Measurements from ENCODE around the gene AGAP1.
"Not testable (repeated sequence)": the region's sequence is repeated elsewhere in the genome, so short reads cannot be mapped to it uniquely, and the experiment has no call there.

Gene AGAP1

GRCh38 chr2:236085211-236085610 lies 591.4 kb downstream of the AGAP1 start:
- H3K9me3 ChIP-seq (ENCODE audit: control insufficient read depth in 1 of 2, low read length in 2 of 2), result no peaks in the 10 kb centered on the region
- H3K36me3 ChIP-seq (ENCODE audit: control insufficient read depth in 1 of 2, insufficient read depth in 2 of 2, low read length in 2 of 2), result peaks cover 0 to 4% of the 10 kb centered on the region in 2 donors
- no peak overlapping the region for H3K4me3 ChIP-seq (ENCODE audit: low read depth in 1 of 2, low read length in 2 of 2)
- no peaks in the 10 kb centered on the region for H3K4me1 ChIP-seq (ENCODE audit: control insufficient read depth in 1 of 2, insufficient read depth in 2 of 2, low read length in 2 of 2)
- no peaks in the 10 kb centered on the region for H3K27me3 ChIP-seq (ENCODE audit: low read depth, low read length)
- H3K27ac ChIP-seq (ENCODE audit: low read length), result no peak overlapping the region

GRCh38 chr2:236085647-236086046 lies 591.8 kb downstream of the AGAP1 start:
- Histone ChIP-seq H3K27ac (ENCODE audit: low read length) (no peak overlapping the region), H3K4me3 (ENCODE audit: low read depth in 1 of 2, low read length in 2 of 2) (no peak overlapping the region), H3K9me3 (ENCODE audit: control insufficient read depth in 1 of 2, low read length in 2 of 2) (no peaks in the 10 kb centered on the region), H3K27me3 (ENCODE audit: low read depth, low read length) (no peaks in the 10 kb centered on the region), H3K36me3 (ENCODE audit: control insufficient read depth in 1 of 2, insufficient read depth in 2 of 2, low read length in 2 of 2) (no peaks in the 10 kb centered on the region), H3K4me1 (ENCODE audit: control insufficient read depth in 1 of 2, insufficient read depth in 2 of 2, low read length in 2 of 2) (no peaks in the 10 kb centered on the region)

- no peak overlapping the region for H3K4me3 ChIP-seq (ENCODE audit: low read depth in 1 of 2, low read length in 2 of 2)
- no peaks in the 10 kb centered on the region for H3K36me3 ChIP-seq (ENCODE audit: control insufficient read depth in 1 of 2, insufficient read depth in 2 of 2, low read length in 2 of 2)
- H3K27me3 ChIP-seq (ENCODE audit: low read depth, low read length), result no peaks in the 10 kb centered on the region
- no peak overlapping the region for H3K27ac ChIP-seq (ENCODE audit: low read length)
- H3K9me3 ChIP-seq (ENCODE audit: control insufficient read depth in 1 of 2, low read length in 2 of 2), result no peaks in the 10 kb centered on the region
- H3K4me1 ChIP-seq (ENCODE audit: control insufficient read depth in 1 of 2, insufficient read depth in 2 of 2, low read length in 2 of 2), result no peaks in the 10 kb centered on the region
Observed at GRCh38 chr2:236086403-236086970, 592.6 kb downstream of the AGAP1 start.

GRCh38 chr2:236086971-236087465 lies 593.2 kb downstream of the AGAP1 start:
- Histone ChIP-seq H3K4me3 (ENCODE audit: low read depth in 1 of 2, low read length in 2 of 2) (no peak overlapping the region), H3K4me1 (ENCODE audit: control insufficient read depth in 1 of 2, insufficient read depth in 2 of 2, low read length in 2 of 2) (no peaks in the 10 kb centered on the region)

GRCh38 chr2:236088368-236089057 lies 594.7 kb downstream of the AGAP1 start:
- Histone ChIP-seq H3K27ac (ENCODE audit: low read length) (no peak overlapping the region), H3K9me3 (ENCODE audit: control insufficient read depth in 1 of 2, low read length in 2 of 2) (no peaks in the 10 kb centered on the region), H3K4me1 (ENCODE audit: control insufficient read depth in 1 of 2, insufficient read depth in 2 of 2, low read length in 2 of 2) (no peaks in the 10 kb centered on the region), H3K27me3 (ENCODE audit: low read depth, low read length) (no peaks in the 10 kb centered on the region), H3K36me3 (ENCODE audit: control insufficient read depth in 1 of 2, insufficient read depth in 2 of 2, low read length in 2 of 2) (no peaks in the 10 kb centered on the region), H3K4me3 (ENCODE audit: low read depth in 1 of 2, low read length in 2 of 2) (no peak overlapping the region)

More at GRCh38 chr2:236086971-236087465, 593.2 kb downstream of the AGAP1 start:
- Histone ChIP-seq H3K27ac (ENCODE audit: low read length) (no peak overlapping the region), H3K27me3 (ENCODE audit: low read depth, low read length) (no peaks in the 10 kb centered on the region), H3K9me3 (ENCODE audit: control insufficient read depth in 1 of 2, low read length in 2 of 2) (no peaks in the 10 kb centered on the region), H3K36me3 (ENCODE audit: control insufficient read depth in 1 of 2, insufficient read depth in 2 of 2, low read length in 2 of 2) (no peaks in the 10 kb centered on the region)

GRCh38 chr2:236089271-236090026 lies 595.6 kb downstream of the AGAP1 start:
- no peak overlapping the region for H3K27ac ChIP-seq (ENCODE audit: low read length)
- no peaks in the 10 kb centered on the region for H3K4me1 ChIP-seq (ENCODE audit: control insufficient read depth in 1 of 2, insufficient read depth in 2 of 2, low read length in 2 of 2)
- H3K27me3 ChIP-seq (ENCODE audit: low read depth, low read length), result no peaks in the 10 kb centered on the region
- no peaks in the 10 kb centered on the region for H3K9me3 ChIP-seq (ENCODE audit: control insufficient read depth in 1 of 2, low read length in 2 of 2)
- H3K4me3 ChIP-seq (ENCODE audit: low read depth in 1 of 2, low read length in 2 of 2), result no peak overlapping the region
- H3K36me3 ChIP-seq (ENCODE audit: control insufficient read depth in 1 of 2, insufficient read depth in 2 of 2, low read length in 2 of 2), result no peaks in the 10 kb centered on the region

GRCh38 chr2:236090027-236090382 lies 596.2 kb downstream of the AGAP1 start:
- H3K9me3 ChIP-seq (ENCODE audit: control insufficient read depth in 1 of 2, low read length in 2 of 2), result no peaks in the 10 kb centered on the region
- H3K4me3 ChIP-seq (ENCODE audit: low read depth in 1 of 2, low read length in 2 of 2), result no peak overlapping the region
- H3K27me3 ChIP-seq (ENCODE audit: low read depth, low read length), result no peaks in the 10 kb centered on the region
- no peak overlapping the region for H3K27ac ChIP-seq (ENCODE audit: low read length)
- no peaks in the 10 kb centered on the region for H3K4me1 ChIP-seq (ENCODE audit: control insufficient read depth in 1 of 2, insufficient read depth in 2 of 2, low read length in 2 of 2)
- no peaks in the 10 kb centered on the region for H3K36me3 ChIP-seq (ENCODE audit: control insufficient read depth in 1 of 2, insufficient read depth in 2 of 2, low read length in 2 of 2)

- not testable (repeated sequence) for H3K27me3 ChIP-seq (ENCODE audit: low read depth, low read length); H3K36me3 ChIP-seq (ENCODE audit: control insufficient read depth in 1 of 2, insufficient read depth in 2 of 2, low read length in 2 of 2); H3K9me3 ChIP-seq (ENCODE audit: control insufficient read depth in 1 of 2, low read length in 2 of 2); H3K4me3 ChIP-seq (ENCODE audit: low read depth in 1 of 2, low read length in 2 of 2); H3K27ac ChIP-seq (ENCODE audit: low read length); H3K4me1 ChIP-seq (ENCODE audit: control insufficient read depth in 1 of 2, insufficient read depth in 2 of 2, low read length in 2 of 2)
Observed at GRCh38 chr2:236090826-236091225, 597.0 kb downstream of the AGAP1 start.

GRCh38 chr2:236092714-236093113 lies 598.9 kb downstream of the AGAP1 start:
- Histone ChIP-seq H3K9me3 (ENCODE audit: control insufficient read depth in 1 of 2, low read length in 2 of 2) (no peaks in the 10 kb centered on the region), H3K4me3 (ENCODE audit: low read depth in 1 of 2, low read length in 2 of 2) (no peak overlapping the region), H3K4me1 (ENCODE audit: control insufficient read depth in 1 of 2, insufficient read depth in 2 of 2, low read length in 2 of 2) (no peaks in the 10 kb centered on the region), H3K27me3 (ENCODE audit: low read depth, low read length) (no peaks in the 10 kb centered on the region), H3K36me3 (ENCODE audit: control insufficient read depth in 1 of 2, insufficient read depth in 2 of 2, low read length in 2 of 2) (no peaks in the 10 kb centered on the region), H3K27ac (ENCODE audit: low read length) (no peak overlapping the region)

GRCh38 chr2:236093134-236093533 lies 599.3 kb downstream of the AGAP1 start:
- Histone ChIP-seq H3K36me3 (ENCODE audit: control insufficient read depth in 1 of 2, insufficient read depth in 2 of 2, low read length in 2 of 2) (no peaks in the 10 kb centered on the region), H3K27ac (ENCODE audit: low read length) (no peak overlapping the region), H3K27me3 (ENCODE audit: low read depth, low read length) (no peaks in the 10 kb centered on the region), H3K9me3 (ENCODE audit: control insufficient read depth in 1 of 2, low read length in 2 of 2) (no peaks in the 10 kb centered on the region), H3K4me1 (ENCODE audit: control insufficient read depth in 1 of 2, insufficient read depth in 2 of 2, low read length in 2 of 2) (no peaks in the 10 kb centered on the region), H3K4me3 (ENCODE audit: low read depth in 1 of 2, low read length in 2 of 2) (no peak overlapping the region)

- Histone ChIP-seq H3K9me3 (ENCODE audit: control insufficient read depth in 1 of 2, low read length in 2 of 2) (no peaks in the 10 kb centered on the region), H3K27me3 (ENCODE audit: low read depth, low read length) (no peaks in the 10 kb centered on the region), H3K27ac (ENCODE audit: low read length) (no peak overlapping the region), H3K4me1 (ENCODE audit: control insufficient read depth in 1 of 2, insufficient read depth in 2 of 2, low read length in 2 of 2) (no peaks in the 10 kb centered on the region), H3K36me3 (ENCODE audit: control insufficient read depth in 1 of 2, insufficient read depth in 2 of 2, low read length in 2 of 2) (no peaks in the 10 kb centered on the region), H3K4me3 (ENCODE audit: low read depth in 1 of 2, low read length in 2 of 2) (no peak overlapping the region)
Observed at GRCh38 chr2:236095504-236095903, 601.7 kb downstream of the AGAP1 start.

All from muscle layer of duodenum (tissue), 2 donors.